GM12891 (cell line): ENCODE data around the gene PLAA.

Source experiments
- POLR2A ChIP-seq: IDR thresholded peaks from 2 replicates; pipeline ENCODE4 v1.6.1; 2011; ENCODE audit warnings: low read depth, low read length, control low read depth
- POLR2AphosphoS5 ChIP-seq: IDR thresholded peaks from 2 replicates; pipeline ENCODE4 v1.6.1; 2011; ENCODE audit warnings: low read depth, low read length, control low read depth
- SPI1 ChIP-seq: IDR thresholded peaks from 2 replicates; pipeline ENCODE4 v1.6.1; 2011; ENCODE audit warnings: low read depth, low read length, control low read depth
- TAF1 ChIP-seq: IDR thresholded peaks from 2 replicates; pipeline ENCODE4 v1.6.1; 2011; ENCODE audit warnings: low read depth, low read length, control low read depth

DNA sequence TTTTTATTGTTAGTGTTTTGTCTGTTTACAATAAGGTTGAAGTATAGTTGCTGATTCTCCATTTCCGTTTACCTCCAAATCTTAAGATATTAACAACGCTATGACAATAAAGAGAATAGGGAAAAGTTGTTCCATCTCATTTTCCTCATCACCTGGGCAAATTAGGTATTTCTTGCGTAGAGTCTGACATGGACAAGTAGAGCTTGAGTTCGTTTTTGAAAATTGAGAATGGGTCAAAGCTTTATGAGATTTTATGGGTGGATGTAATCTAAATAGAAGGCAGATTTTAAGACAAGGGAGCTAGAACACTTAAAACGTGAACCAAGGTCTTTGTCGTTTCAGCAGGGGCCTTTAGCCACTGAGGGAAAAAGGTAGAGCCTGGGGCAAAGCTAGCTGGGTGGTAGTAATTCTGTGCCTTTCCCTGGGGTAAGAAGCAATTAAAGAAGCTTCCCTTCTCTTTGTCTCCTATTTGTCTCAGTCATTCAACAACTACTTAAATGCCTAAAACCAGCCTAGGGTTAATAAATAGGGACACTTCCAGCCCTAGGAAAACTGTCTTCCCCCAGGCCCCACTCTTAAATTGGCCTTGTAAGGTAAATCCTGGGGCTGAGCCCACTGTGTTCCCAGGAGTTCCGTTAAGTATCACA lies 53.9 kb downstream of the PLAA start:
- no peak for TF ChIP-seq TAF1
- no peak for TF ChIP-seq POLR2A
- TF ChIP-seq SPI1, result no peak
- TF ChIP-seq POLR2AphosphoS5, result no peak
